PFSK-1 (cell line): ENCODE measurements around the gene ACTG2.

ENCODE experiments used
- FOXP2 ChIP-seq: optimal IDR thresholded peaks from 2 replicates; pipeline ENCODE3; 2011; ENCODE audit warnings: borderline replicate concordance, control low read depth, inconsistent platforms; ENCODE audit not compliant: insufficient read depth; ENCODE audit errors: extremely low read length, extremely low read depth
- POLR2AphosphoS5 ChIP-seq: IDR thresholded peaks from 2 replicates; pipeline ENCODE4 v1.6.1; 2012; ENCODE audit warnings: low read depth, mild to moderate bottlenecking, control low read depth, low read length, moderate library complexity
- SIN3A ChIP-seq: IDR thresholded peaks from 2 replicates; pipeline ENCODE4 v1.6.1; 2012; ENCODE audit warnings: mild to moderate bottlenecking, low read length, moderate library complexity, borderline replicate concordance; ENCODE audit not compliant: insufficient read depth
- TAF1 ChIP-seq: IDR thresholded peaks from 2 replicates; pipeline ENCODE4 v1.6.1; 2012; ENCODE audit warnings: low read length, control low read depth, borderline replicate concordance; ENCODE audit not compliant: insufficient read depth
- TF ChIP-seq, protein P1 (sequence below), 2 experiments: IDR thresholded peaks; 2 replicates each; pipeline versions ENCODE4 v1.6.1 to v1.8.0; 2011 to 2012; ENCODE audit warnings: low read depth in 2 of 2, low read length in 2 of 2, control low read depth in 1 of 2, inconsistent platforms in 1 of 2, mild to moderate bottlenecking in 1 of 2, moderate library complexity in 1 of 2; ENCODE audit not compliant: insufficient read depth in 1 of 2

The ACTG2 gene

DNA sequence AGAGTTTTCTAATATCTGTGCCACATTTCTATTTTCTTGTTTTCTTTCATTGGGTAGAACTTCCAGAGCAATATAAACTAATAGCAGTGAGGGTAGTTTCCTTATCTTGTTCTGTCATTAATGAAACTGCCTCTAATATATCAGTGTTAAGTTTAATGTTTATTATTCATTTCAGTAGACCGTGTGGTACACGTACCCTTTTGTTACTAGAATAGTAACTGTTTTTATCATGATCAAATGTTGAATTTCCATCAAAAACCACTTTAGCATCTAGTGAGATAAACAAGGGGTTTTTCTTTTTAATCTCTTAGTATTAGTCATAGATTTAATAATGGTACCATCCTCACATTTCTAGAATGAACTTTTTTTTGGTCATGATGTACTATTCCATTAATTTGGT, 49.9 kb downstream of the ACTG2 start:
- TF ChIP-seq TAF1 (no peak), POLR2AphosphoS5 (no peak), FOXP2 (no peak), SIN3A (no peak)
- TF ChIP-seq, protein P1, sequence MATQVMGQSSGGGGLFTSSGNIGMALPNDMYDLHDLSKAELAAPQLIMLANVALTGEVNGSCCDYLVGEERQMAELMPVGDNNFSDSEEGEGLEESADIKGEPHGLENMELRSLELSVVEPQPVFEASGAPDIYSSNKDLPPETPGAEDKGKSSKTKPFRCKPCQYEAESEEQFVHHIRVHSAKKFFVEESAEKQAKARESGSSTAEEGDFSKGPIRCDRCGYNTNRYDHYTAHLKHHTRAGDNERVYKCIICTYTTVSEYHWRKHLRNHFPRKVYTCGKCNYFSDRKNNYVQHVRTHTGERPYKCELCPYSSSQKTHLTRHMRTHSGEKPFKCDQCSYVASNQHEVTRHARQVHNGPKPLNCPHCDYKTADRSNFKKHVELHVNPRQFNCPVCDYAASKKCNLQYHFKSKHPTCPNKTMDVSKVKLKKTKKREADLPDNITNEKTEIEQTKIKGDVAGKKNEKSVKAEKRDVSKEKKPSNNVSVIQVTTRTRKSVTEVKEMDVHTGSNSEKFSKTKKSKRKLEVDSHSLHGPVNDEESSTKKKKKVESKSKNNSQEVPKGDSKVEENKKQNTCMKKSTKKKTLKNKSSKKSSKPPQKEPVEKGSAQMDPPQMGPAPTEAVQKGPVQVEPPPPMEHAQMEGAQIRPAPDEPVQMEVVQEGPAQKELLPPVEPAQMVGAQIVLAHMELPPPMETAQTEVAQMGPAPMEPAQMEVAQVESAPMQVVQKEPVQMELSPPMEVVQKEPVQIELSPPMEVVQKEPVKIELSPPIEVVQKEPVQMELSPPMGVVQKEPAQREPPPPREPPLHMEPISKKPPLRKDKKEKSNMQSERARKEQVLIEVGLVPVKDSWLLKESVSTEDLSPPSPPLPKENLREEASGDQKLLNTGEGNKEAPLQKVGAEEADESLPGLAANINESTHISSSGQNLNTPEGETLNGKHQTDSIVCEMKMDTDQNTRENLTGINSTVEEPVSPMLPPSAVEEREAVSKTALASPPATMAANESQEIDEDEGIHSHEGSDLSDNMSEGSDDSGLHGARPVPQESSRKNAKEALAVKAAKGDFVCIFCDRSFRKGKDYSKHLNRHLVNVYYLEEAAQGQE (IDR thresholded peaks at IDR 0.05; ENCODE audit: insufficient read depth in 1 of 2, low read depth in 2 of 2, low read length in 2 of 2): no peak

DNA sequence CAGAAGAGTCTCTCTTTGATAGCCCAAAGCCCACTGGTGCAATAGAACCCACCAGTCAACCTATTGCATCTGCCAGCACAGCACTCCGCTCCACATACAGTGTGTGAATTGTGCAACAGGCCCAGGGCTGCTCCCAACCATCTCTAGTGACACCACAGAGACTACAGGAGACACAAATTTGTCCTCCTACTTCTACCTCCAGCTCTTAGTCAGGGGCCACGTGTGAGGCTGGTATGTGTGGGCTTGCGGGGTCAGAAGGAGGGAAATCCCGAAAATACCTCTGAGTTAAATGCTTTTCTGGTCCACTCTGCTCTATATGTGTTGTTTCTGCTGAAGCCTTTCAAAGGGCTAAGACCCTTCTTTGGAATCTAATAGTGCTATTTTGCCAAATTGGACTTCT, 51.9 kb downstream of the ACTG2 start:
- TF ChIP-seq POLR2AphosphoS5: no peak
- TF ChIP-seq, protein P1 (IDR thresholded peaks at IDR 0.05; ENCODE audit: insufficient read depth in 1 of 2, low read depth in 2 of 2, low read length in 2 of 2): no peak
- TF ChIP-seq SIN3A: no peak

DNA sequence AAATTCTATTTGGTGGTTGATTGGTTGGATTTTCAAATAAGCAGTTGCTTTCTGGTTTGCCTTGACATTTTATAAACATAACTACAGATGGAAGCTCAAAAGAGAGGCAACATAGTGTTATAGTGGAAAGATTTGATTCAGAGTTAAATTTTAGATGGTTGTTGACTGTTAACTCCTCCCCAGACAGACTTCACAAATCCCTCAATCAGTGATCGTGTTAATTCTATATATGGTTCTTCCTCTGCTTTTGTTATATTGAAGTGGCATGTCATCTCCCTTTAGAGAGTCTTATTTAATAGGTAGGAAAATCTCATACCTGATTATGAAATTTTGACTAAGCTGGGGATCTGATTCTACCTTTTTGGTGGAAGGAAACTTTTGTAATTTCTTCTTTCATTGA, 53.4 kb downstream of the ACTG2 start:
- TF ChIP-seq TAF1 (no peak), FOXP2 (no peak), POLR2AphosphoS5 (no peak), SIN3A (no peak)
- TF ChIP-seq, protein P1 (IDR thresholded peaks at IDR 0.05; ENCODE audit: insufficient read depth in 1 of 2, low read depth in 2 of 2, low read length in 2 of 2): no peak

DNA sequence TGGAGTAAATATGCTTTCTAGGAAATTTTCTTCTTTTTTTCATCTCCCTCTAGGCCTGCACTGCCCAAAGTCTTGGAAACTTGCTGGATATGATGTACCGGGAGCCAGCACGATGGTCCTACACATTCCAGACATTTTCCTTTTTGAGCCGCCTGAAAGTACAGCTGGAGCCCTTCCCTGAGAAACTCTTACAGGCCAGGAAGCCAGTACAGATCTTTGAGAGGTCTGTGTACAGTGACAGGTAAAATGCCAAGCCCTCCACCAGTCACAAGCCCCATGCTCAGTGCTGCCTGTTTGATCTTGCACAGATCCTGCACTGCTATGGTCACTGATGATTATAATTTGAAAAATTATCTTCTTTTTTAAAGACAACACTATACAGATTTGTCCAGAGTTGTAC, 53.9 kb downstream of the ACTG2 start:
- TF ChIP-seq TAF1 (no peak), SIN3A (no peak), POLR2AphosphoS5 (no peak), FOXP2 (no peak)
- TF ChIP-seq, protein P1 (IDR thresholded peaks at IDR 0.05; ENCODE audit: insufficient read depth in 1 of 2, low read depth in 2 of 2, low read length in 2 of 2): no peak

DNA sequence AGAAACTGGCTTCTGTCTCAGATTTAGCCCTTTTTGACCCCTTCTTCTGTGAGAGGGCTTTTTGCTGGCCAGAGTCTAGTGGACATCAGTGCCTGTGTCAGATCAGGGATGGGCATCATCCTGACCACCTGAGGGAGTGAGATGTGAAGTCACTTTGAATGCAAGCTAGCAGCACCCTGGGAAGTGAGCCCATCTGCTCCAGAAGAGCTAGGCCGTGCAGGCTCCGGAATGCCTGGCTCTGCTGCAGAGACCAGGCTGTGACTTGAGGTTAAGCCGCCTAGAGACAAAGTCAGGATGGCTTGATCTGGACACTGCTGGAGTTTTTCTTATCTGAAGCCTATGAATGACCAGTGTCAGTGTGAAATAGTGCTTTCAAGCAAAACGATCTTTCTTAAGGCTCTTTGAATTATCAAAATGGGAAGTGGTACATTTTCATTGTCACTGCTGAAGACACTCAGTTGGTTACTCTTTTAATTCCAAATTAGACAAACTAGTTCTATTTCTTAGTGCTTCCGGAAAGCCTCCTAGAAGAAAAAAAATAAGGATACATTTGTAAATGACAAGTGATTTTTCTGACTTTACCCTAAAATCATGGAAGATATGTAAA, 54.7 kb downstream of the ACTG2 start:
- TF ChIP-seq TAF1 (no peak), SIN3A (no peak), FOXP2 (no peak), POLR2AphosphoS5 (no peak)
- TF ChIP-seq, protein P1 (IDR thresholded peaks at IDR 0.05; ENCODE audit: insufficient read depth in 1 of 2, low read depth in 2 of 2, low read length in 2 of 2): no peak
